HG02678 (cell line): ENCODE data around the gene RDH13.
"Not testable (repeated sequence)": the region's sequence is repeated elsewhere in the genome, so short reads cannot be mapped to it uniquely, and the experiment has no call there.

Experiments
- ATAC-seq: cut with Tn5 transposase; IDR thresholded peaks from one replicate; pipeline ENCODE4 v1.9.1; 2021; ENCODE audit warnings: mild to moderate bottlenecking, moderate library complexity; ENCODE audit not compliant: unreplicated experiment

The RDH13 gene

DNA sequence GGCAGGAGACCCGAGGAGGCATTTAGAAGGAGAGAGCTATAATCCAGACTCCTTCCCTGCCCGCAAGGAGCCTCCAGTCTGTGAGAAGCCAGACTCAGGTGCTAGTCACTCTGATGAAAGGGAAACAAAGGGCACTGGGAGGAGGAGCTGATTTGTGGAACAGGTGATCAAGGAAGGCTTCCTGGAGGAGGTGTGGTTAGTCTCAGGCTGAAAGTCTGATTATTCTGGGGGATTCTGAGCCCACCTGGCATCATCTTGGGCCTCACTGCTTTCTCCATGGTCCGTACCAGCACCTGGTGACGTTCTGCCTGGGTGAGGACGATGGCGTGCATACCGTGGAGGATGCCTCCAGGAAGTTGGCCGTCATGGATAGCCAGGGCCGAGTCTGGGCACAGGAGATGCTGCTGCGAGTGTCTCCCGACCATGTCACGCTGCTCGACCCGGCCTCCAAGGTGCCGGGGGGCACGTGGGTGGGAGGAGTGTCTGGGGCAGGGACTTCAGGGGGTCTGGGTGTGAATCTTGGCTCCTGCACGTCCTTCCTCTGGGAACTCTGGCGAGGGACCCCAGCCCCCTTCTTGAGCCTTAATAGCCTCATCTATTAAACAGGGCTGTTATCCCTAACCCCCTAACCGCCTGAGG is 16.6 kb upstream of the RDH13 start:
- no peak for ATAC-seq

DNA sequence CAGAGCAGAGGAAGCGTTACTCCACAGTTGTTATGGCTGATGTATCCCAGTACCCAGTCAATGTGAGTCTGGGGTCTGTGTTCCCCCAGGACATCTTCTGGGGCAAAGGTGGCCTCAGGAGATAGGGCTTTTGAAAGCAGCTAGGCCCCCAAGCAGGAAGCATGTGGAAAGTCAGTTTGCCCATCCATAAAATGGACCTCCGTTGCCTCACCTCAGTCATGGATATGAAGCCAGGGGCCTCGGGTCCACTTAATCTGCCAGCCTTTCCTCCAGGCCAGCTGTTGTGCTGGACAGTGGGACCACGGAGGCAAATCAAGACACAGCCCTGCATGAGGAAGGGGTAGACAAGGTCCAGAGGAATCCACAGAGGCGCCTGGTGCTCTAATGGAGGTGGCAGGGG is 16.0 kb upstream of the RDH13 start:
- ATAC-seq: no peak

DNA sequence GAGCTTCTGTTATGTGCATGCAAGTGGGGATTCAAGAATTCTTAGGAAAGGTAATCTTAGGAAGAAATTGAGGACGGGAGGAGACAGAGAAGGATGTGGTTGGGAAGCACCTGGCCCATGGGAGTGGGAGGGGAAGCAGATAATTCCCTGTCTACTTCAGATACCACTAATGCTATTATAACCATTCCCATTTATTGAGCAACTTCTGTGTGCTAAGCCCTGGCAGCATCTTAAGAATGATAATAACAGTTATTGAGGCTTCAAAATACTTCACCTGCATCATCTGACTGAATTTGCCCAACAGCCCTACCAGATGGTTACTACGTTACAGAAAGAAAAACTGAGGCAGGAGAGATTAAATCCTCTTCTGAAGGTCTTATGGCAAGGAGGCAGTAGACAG is 14.2 kb upstream of the RDH13 start:
- ATAC-seq: no peak

DNA sequence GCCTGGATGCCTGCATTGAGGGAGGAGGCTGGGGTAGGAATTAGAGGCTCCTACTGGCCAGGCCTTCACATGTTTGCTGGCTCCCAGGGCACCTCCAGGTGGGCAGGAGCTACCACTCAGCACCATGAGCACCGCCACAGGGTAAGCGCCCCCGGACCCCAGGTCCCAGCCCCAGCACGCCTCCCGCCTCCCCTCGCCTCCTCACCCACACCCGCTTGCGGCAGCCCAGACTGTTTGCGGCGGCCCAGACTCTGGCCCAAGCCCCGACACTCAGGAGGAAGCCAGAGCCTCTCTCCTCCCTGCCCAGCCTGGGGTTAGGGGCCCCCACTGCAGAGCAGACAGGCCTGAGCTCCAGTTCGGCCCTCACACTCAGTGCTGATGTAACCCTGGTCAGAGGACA is 13.4 kb upstream of the RDH13 start:
- no peak for ATAC-seq

DNA sequence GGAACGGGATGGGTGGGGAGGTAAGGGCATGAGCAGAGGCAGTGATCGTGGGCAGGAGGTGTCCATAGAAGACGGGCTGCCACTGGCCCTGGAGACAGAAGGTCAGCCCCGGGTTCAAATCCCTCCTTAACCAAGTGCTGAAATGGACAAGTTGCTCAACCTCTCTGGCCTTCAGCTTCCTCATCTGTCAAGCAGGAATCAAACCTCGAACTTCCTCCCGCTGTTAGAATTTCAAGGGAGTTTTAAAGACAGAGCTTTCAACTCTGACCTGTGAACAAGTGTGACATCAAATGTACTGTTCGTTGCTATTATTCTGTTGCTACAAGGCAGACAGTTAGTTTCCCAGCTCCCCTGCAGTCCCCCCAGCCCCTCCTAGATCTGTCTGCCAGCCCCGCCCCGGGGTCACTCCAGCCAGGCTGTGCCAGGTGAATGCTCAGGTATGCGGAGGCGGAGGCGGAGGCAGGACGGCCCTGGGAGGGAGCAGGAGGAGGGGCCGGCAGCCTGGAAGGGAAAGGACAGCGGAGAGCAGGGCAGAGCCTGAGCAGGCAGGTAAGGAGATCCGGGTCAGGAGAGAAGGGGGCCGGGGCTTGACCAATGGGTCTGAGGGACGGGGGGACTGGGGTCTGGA is 12.5 kb upstream of the RDH13 start, which contains the start of gene EPS8L1:
Gene EPS8L1 (plus strand): TSS at position 499 of the 628 bp plus-strand sequence. CDS start 576 bp downstream, outside the sequence.
- no peak for ATAC-seq

DNA sequence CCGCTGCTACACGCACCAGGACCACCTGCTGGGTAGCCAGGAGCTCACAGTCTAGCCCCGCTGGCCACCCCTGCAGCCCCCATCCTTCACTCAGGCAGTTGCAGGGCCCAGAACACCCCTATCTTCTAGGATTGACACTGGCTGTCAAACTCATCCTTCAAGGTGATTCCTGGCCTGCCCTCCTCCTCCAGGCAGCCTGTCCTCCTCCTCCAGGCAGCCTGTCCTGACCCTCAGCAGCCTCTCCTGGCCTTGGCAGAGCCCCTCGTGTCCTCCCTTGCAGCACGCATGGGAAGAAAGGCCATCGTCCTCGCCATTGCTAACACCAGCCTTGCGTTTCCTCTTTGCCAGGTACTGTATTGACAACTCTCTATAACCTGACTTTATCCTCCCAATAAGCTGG is 9.0 kb upstream of the RDH13 start:
- no peak for ATAC-seq

DNA sequence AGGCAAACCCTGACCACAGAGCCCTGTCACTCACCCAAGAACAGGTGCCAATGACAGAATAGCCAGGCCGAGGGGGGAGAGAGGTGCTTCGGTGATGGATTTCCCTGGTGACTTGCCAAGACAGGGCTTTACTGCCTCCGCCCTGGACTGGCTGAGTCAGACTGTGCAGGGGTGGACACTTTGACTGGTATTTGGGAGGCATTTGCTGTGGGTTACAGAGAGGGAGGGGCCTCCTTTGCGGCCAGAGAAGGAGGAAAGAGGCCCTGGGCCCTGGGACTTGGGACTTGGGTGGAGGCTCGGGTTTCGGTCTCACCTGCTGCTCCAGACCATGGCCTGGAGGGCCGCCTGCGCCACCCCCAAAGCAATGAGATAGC is 8.2 kb upstream of the RDH13 start:
- ATAC-seq: no peak

DNA sequence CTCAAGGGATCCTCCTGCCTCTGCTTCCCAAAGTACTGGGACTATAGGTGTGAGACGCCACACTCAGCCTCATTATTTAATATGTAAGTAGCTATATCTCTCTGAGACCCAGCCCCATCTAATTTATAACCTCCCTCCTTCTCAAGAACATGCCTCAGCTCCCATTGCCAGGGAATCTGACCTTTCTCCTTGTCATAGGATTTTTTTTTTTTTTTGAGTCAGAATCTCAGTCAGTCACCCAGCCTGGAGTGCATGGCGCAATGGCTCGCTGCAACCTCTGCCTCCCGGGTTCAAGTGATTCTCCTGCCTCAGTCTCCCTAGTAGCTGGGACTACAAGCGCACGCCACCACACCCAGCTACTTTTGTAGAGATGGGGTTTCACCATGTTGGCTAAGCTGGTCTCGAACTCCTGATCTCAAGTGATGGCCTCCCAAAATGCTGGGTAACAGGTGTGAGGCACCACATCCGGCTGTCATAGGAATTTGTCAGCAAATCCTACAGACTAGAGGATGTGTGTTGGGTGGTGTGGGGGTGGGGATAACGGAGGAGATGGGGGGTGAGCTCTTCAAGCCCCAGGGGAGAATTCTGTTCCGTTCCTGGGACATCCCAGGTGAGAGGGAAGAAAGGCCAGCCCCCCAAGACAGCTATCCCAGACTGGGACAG is 7.6 kb upstream of the RDH13 start:
- no peak for ATAC-seq

DNA sequence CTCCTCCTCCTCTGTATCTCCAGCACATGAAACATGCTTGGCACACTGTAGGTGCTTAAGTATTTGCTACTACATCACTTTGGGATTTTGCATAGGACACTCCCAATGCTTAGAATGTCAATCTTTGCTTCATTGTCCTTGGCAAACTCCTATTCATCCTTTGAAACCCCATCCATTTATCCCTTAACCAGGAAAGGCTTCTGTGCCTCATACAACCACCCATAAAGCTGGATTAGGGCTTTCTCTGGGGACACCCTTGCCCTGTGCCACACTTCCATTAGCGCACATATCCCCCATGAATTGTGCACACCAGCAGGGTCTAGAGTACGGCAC is 6.9 kb upstream of the RDH13 start:
- ATAC-seq: no peak

DNA sequence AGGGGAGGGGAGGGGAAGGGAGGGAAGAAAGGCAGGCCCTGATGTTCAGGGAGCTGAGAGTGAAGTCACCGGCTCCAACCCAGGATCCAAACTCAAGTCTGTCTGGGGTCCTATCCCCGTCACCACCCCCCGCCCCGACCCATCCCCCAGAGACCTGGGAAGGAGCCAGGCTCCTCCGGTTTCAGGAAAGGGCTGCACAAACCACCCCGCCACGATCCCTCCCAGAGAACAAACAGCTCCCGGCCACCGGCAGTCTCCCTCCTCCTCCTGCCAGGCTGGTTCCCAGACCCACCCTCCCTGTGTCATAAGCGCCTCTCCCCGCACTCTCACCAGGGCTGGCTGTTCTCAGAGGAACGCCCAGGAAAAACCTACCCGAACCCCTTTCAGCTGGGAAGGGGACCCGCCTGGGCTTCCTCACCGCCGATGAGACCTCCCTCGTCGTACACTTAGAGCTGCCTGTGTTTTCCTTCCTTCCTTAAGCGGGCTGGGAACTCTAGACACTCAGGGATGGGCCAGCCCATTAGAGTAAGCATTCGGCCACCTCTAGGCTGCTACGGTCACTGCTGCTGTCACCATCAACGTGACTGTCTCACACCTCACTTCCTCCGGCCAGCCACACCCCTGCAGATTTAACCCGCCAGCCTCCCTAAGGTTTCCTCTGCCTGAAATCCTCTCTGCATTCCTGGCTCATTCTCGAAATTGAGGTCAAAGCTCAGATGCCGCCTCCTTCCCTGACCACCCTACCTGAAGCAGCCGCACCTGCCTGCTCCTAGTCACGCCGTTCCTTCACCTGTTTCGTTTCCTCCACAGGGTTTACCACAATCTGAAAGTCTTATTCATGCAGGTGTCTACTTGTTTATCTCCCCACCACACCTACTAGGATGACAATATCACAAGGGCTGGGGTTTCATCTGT is 6.3 kb upstream of the RDH13 start:
- ATAC-seq: no peak

DNA sequence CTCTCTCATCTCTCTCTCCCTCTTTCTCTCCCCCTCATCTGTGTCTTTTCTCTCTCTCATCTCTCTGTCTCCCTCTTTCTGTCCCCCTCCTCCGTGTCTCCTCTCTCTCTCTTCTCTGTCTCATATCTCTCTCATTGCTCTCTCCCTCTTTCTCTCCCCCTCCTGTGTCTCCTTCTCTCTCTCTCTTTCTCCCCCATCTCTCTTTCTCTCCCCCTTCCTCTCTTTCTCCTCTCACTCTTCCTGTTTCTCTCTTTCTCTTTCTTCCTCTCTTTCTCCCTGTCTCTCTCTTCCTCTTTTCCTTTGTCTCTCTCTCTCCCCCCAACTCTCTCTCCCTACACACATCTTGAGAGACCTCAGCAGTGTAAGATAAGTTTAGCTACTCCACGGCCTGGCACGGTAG is 4.9 kb upstream of the RDH13 start:
- ATAC-seq: no peak

DNA sequence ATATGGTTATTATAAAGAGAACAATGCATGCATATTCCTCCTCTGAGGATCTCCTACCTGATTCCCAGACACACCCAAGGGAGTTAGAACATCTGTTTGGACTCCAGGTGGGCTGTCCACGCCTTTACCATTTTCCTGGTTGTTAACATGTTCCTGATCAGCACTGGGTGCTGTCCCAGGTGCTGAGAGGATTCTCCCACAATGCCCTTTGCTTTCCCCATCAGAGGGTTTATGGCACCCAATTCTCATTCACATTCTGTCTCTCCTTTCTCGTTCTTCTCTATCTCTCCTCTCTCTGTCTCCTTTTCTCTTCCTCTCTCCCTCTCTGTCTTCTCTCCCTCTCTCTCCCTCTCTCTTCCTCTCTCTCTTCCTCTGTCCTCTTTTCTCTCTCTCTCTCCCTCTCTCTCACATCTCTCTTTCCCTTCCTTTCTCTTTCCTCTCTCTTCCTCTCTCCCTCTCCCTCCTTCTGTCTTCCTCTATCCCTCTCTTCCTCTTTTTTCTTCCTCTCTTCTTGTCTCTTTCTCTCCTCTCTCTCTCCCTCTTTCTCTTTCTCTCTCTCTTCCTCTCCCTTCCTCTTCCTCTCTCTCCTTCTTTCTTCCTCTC is 3.3 kb upstream of the RDH13 start:
- ATAC-seq: no peak

DNA sequence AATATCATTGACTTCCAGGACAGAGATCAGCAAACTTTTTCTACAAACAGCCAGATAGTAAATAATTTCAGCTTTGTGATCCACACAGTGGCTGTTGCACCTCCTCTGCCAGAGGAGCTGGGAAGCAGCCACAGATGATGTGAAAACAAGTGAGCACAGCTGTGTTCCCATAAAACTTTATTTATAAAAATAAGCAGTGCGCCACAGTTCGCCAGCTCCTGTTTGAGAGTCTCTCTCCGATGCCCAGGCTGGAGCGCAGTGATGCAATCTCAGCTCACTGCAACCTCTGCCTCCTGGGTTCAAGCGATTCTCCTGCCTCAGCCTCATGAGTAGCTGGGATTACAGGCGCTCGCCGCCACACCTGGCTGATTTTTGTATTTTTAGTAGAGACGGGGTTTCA is 2.6 kb upstream of the RDH13 start:
- not testable (repeated sequence) for ATAC-seq

DNA sequence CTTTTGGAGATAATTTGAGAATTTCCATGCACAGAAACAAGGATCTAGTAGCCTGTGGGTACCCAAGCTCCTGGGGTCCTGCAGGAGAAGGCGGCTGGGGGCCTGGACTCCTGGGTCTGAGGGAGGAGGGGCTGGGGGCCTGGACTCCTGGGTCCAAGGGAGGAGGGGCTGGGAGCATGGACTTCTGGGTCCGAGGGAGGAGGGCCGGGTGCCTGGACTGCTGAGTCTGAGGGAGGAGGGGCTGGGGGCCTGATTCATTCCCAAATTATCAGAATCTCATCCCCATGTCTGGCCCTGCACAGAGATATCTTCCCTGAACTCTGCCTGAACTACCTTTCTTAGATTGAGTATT is 520 bp upstream of the RDH13 start:
- no peak for ATAC-seq

DNA sequence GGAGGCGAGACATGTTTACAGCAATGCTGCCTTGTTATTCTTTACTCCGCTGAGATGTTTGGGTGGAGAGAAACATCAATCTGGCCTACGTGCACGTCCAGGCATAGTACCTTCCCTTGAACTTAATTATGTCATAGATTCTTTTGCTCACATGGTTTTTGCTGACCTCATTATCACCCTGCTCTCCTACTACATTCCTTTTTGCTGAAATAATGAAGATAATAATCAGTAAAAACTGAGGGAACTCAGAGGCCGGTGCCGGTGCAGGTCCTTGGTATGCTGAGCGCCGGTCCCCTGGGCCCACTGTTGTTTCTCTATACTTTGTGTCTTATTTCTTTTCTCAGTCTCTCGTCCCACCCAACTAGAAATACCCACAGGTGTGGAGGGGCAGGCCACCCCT is 2.7 kb downstream of the RDH13 start:
- ATAC-seq: not testable (repeated sequence)

DNA sequence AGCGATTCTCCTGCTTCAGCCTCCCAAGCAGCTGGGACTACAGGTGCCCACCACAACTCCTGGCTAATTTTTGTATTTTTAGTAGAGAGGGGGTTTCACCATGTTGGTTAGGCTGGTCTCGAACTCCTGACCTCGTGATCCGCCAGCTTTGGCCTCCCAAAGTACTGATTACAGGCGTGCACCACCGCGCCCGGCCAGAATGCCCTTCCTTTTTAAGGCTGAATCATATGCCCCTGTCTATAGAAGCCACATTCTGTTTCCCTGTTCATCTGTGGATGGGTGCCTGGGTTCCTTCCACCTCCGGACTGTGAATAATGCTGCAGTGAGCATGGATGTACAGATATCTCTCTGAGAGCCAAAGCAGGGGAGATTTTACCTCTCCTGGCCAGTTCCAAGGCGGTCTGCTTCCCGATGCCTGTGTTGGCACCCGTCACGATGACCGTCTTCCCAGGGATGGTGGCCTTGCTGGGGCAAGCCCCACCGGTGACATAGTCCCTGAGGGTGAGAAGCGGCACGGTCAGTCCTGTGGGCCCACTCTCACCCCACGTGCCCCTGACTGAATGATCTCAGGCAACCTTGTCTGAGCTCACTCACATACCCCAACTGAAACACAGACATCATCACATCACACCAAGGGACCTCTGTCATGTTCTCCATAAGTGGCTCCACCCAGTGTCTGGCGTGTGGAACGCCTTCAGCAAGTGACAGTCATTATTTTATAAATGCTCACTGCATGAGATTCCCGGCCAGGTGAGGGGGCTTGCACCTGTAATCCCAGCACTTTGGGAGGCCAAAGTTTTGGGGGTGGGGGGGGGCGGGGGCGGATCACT is 4.0 kb downstream of the RDH13 start:
- ATAC-seq: no peak

DNA sequence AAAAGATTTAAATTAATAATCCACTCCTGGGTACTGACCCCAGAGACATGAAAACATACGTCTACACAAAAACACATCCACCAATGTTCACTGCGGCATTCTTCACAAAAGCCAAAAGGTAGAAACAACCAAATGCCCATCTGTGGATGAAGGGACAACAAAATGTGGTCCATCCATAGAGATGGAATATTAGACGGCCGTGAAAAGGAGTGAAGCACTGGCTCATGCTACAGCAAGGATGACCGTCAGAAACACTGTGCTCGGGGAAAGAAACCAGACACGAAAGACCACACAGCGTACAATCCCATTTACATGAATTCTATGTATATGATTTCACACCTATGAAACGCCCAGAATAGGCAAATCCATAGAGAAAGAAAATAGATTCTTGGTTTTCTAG is 6.1 kb downstream of the RDH13 start:
- ATAC-seq: no peak

DNA sequence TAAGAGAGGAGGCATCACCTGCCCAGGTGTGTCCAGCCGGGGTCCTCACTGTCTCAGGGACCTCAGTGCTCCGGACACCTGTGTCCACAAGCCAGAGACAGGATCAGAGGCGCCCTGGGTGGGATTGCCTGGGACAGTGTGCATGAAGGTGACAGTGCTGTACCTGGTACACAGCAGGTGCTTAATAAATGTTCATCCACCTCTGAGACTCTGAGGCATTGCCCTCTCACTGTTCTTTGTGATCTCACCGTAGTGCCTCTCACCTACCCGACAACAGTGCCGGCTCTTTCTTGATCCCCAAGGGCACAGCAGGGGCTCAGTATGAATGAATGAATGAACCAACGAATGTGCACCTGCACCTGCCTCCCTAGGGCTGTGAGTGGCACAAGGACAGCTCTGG is 9.2 kb downstream of the RDH13 start:
- ATAC-seq: no peak

DNA sequence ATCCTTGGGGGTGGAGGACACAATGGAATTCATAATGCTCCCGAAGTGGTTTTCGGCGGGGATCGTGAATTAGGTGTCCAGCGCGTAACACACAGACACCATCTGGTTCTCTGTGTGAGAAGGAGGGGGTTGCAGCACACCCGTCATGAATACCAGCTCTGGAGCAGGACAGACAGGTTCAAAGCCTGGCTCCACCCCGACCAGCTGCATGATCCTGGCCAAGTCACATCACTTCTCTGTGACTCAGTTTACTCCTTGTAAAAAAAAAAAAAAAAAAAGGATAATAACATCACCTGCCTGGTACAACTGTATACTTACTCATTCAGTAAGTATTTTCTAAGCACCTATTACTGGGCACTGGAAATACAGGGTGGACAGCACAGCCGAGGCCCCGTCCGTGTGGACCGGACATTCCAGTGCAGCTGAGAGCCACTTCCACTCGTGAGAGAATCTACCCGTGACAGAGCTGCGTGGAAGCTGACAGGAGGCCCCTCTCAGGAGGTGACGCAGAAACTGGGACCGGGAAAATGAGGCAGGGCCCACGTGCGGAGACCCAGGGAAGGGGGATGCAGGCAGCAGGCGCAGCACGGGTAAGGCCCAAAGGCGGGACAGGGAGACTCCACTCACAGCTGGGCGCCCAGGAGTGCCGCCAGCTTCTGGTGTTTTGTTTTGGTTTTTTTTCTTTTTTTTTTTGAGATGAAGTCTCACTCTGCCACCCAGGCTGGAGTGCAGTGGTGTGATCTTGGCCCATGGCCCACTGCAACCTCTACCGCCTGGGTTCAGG is 12.0 kb downstream of the RDH13 start:
- ATAC-seq: no peak

DNA sequence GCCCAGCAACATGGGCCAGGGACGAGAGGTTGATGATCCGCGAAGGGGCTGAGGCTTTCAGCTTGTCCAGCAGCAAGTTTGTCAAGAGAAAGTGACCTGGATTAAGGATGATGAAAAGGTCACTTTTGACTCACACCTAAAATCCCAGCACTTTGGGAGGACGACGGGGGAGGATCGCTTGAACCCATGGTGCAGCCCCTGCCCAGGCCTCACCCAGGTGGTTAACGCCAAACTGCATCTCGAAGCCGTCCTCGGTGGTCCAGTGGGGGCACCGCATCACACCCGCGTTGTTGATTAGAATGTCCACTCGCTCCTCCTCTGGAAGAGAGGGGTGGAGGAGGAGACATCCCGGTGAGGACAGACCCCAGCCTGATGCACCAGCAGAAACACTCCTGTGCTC is 14.5 kb downstream of the RDH13 start:
- no peak for ATAC-seq
